H9 (cell line): ENCODE data around the gene CYP8B1. TPM values are rescaled to one million over a fixed set of nuclear protein-coding genes. Genes with fewer than 3 reads are reported as not detected.

Experiments used
- DNase-seq: peaks from one replicate; pipeline ENCODE4 v3.0.0-alpha.2; 2017
- H2AFZ ChIP-seq: one replicate; pipeline ENCODE4 v1.6.1; 2013; ENCODE audit warnings: mild to moderate bottlenecking, low read length, control low read depth, moderate library complexity
- H2AK5ac ChIP-seq: 2 replicates; pipeline ENCODE4 v1.6.1; 2013; ENCODE audit warnings: low read length, control low read depth, mixed read lengths; ENCODE audit not compliant: insufficient read length
- H2BK120ac ChIP-seq: one replicate; pipeline ENCODE4 v1.6.1; 2013; ENCODE audit warnings: low read depth, mild to moderate bottlenecking, low read length, control low read depth, inconsistent platforms; ENCODE audit not compliant: poor library complexity, severe bottlenecking
- H2BK12ac ChIP-seq: 2 replicates; pipeline ENCODE4 v1.6.1; 2013; ENCODE audit warnings: low read length, control low read depth, mixed read lengths, low read depth; ENCODE audit not compliant: insufficient read length
- H2BK15ac ChIP-seq: 2 replicates; pipeline ENCODE4 v1.6.1; 2013; ENCODE audit warnings: low read depth, low read length, control low read depth
- H2BK20ac ChIP-seq: one replicate; pipeline ENCODE4 v1.6.1; 2013; ENCODE audit warnings: low read depth, mild to moderate bottlenecking, low read length, control low read depth, inconsistent platforms; ENCODE audit not compliant: poor library complexity, severe bottlenecking
- H2BK5ac ChIP-seq: 2 replicates; pipeline ENCODE4 v1.6.1; 2013; ENCODE audit warnings: low read length, control low read depth, mixed read lengths; ENCODE audit not compliant: insufficient read length
- H3K14ac ChIP-seq: 2 replicates; pipeline ENCODE4 v1.6.1; 2013; ENCODE audit warnings: low read length, control low read depth; ENCODE audit not compliant: insufficient read depth
- H3K18ac ChIP-seq: 2 replicates; pipeline ENCODE4 v1.6.1; 2013; ENCODE audit warnings: low read depth, mild to moderate bottlenecking, mixed read lengths, low read length, control low read depth; ENCODE audit not compliant: insufficient read length
- H3K23ac ChIP-seq: 2 replicates; pipeline ENCODE4 v1.6.1; 2013; ENCODE audit warnings: low read length, control low read depth, mixed read lengths, low read depth; ENCODE audit not compliant: insufficient read length
- H3K23me2 ChIP-seq: 2 replicates; pipeline ENCODE4 v1.6.1; 2013; ENCODE audit warnings: low read depth, mild to moderate bottlenecking, mixed read lengths, low read length, control low read depth; ENCODE audit not compliant: insufficient read length, poor library complexity, severe bottlenecking
- H3K27ac ChIP-seq: 2 replicates; pipeline ENCODE4 v1.5.1; 2013; ENCODE audit warnings: low read length, control low read depth, mixed read lengths, low read depth; ENCODE audit not compliant: insufficient read length
- H3K27me3 ChIP-seq: 2 replicates; pipeline ENCODE4 v1.6.1; 2013; ENCODE audit warnings: low read length, control low read depth, inconsistent platforms; ENCODE audit not compliant: insufficient read depth
- H3K4ac ChIP-seq: 2 replicates; pipeline ENCODE4 v1.6.1; 2013; ENCODE audit warnings: low read depth, mild to moderate bottlenecking, control low read depth, inconsistent platforms, low read length, moderate library complexity
- H3K4me1 ChIP-seq: 2 replicates; pipeline ENCODE4 v1.6.1; 2013; ENCODE audit warnings: low read length, control low read depth, inconsistent platforms; ENCODE audit not compliant: insufficient read depth
- H3K4me2 ChIP-seq: 2 replicates; pipeline ENCODE4 v1.6.1; 2013; ENCODE audit warnings: low read length, control low read depth, mixed read lengths; ENCODE audit not compliant: insufficient read length, insufficient read depth
- H3K56ac ChIP-seq: 2 replicates; pipeline ENCODE4 v1.6.1; 2013; ENCODE audit warnings: low read depth, mild to moderate bottlenecking, mixed read lengths, low read length, control low read depth; ENCODE audit not compliant: insufficient read length
- H3K79me1 ChIP-seq: 2 replicates; pipeline ENCODE4 v1.6.1; 2013; ENCODE audit warnings: low read depth, mild to moderate bottlenecking, moderate library complexity, low read length, control low read depth, inconsistent platforms; ENCODE audit not compliant: insufficient read depth, poor library complexity, severe bottlenecking
- H3K79me2 ChIP-seq: 2 replicates; pipeline ENCODE4 v1.6.1; 2013; ENCODE audit warnings: low read length, control low read depth, inconsistent platforms; ENCODE audit not compliant: insufficient read depth
- H3K9ac ChIP-seq: 2 replicates; pipeline ENCODE4 v1.6.1; 2013; ENCODE audit warnings: low read length, control low read depth, mixed read lengths; ENCODE audit not compliant: insufficient read length; ENCODE audit errors: extremely low read depth
- H3K9me3 ChIP-seq: one replicate; pipeline ENCODE4 v1.6.1; 2013; ENCODE audit warnings: low read depth, low read length, inconsistent platforms; ENCODE audit not compliant: control insufficient read depth
- H3T11ph ChIP-seq: one replicate; pipeline ENCODE4 v1.6.1; 2013; ENCODE audit warnings: mild to moderate bottlenecking, low read length, control low read depth, inconsistent platforms
- H4K20me1 ChIP-seq: one replicate; pipeline ENCODE4 v1.6.1; 2013; ENCODE audit not compliant: control insufficient read depth, insufficient read length, insufficient read depth
- H4K5ac ChIP-seq: 2 replicates; pipeline ENCODE4 v1.6.1; 2013; ENCODE audit warnings: low read depth, mild to moderate bottlenecking, mixed read lengths, low read length, control low read depth; ENCODE audit not compliant: insufficient read length
- H4K8ac ChIP-seq: replicated peaks from 2 replicates; pipeline ENCODE4 v1.6.1; 2013; ENCODE audit warnings: low read length, control low read depth, mixed read lengths, low read depth; ENCODE audit not compliant: insufficient read length
- H4K91ac ChIP-seq: 2 replicates; pipeline ENCODE4 v1.6.1; 2013; ENCODE audit warnings: low read depth, mild to moderate bottlenecking, moderate library complexity, mixed read lengths, low read length, control low read depth; ENCODE audit not compliant: insufficient read length
- H3K27ac Mint-ChIP-seq, 3 experiments: 2 replicates in 2 of 3; 3 replicates in 1 of 3; pipeline ENCODE4 v1.8.0; 2020 to 2021; ENCODE audit warnings: mixed read lengths in 3 of 3, mild to moderate bottlenecking in 1 of 3, moderate library complexity in 1 of 3
- H3K27me3 Mint-ChIP-seq: 2 replicates; pipeline ENCODE4 v1.8.0; 2021; ENCODE audit warnings: low read depth, mild to moderate bottlenecking, moderate library complexity, mixed read lengths
- H3K36me3 Mint-ChIP-seq, 3 experiments: 2 replicates in 2 of 3; 3 replicates in 1 of 3; pipeline ENCODE4 v1.8.0; 2020 to 2021; ENCODE audit warnings: low read depth in 3 of 3, mixed read lengths in 3 of 3; ENCODE audit not compliant: insufficient read depth in 1 of 3
- H3K4me1 Mint-ChIP-seq, 2 experiments: 2 replicates each; pipeline ENCODE4 v1.8.0; 2020; ENCODE audit warnings: mixed read lengths in 2 of 2
- H3K4me3 Mint-ChIP-seq, 2 experiments: 2 replicates in 1 of 2; 3 replicates in 1 of 2; pipeline ENCODE4 v1.8.0; 2020 to 2021; ENCODE audit warnings: mild to moderate bottlenecking in 2 of 2, mixed read lengths in 2 of 2, moderate library complexity in 1 of 2
- H3K9me3 Mint-ChIP-seq, 2 experiments: 2 replicates in 1 of 2; 3 replicates in 1 of 2; pipeline ENCODE4 v1.8.0; 2020; ENCODE audit warnings: mild to moderate bottlenecking in 2 of 2, mixed read lengths in 2 of 2, moderate library complexity in 1 of 2
- CTCF ChIP-seq: fragments of 200-600 bp; sonication (generic); conservative IDR thresholded peaks from 3 replicates; pipeline ENCODE4 v1.8.0; 2021; ENCODE audit warnings: antibody characterized with exemption, mild to moderate bottlenecking
- total RNA-seq: library from RNA; stranded (reverse); gene quantifications from 2 replicates; pipeline ENCODE4 v1.2.1, GENCODE V29; 2021

The CYP8B1 gene
- total RNA-seq, 1 experiment from 2014 or later, result not detected

GRCh38 chr3:42826141-42826540 is 49.5 kb downstream of the CYP8B1 start:
- no peaks in the 10 kb centered on the region for H3K36me3 Mint-ChIP-seq
- H3K18ac ChIP-seq, result no peak overlapping the region
- no peaks in the 10 kb centered on the region; a peak in 1 of 5 replicates for H3K9me3 Mint-ChIP-seq
- H3K9ac ChIP-seq, result no peak overlapping the region
- no peak overlapping the region for H3K4me2 ChIP-seq
- H4K91ac ChIP-seq, result no peak overlapping the region
- no peak overlapping the region for H3K14ac ChIP-seq
- DNase-seq, result no peak
- no peaks in the 10 kb centered on the region for H3K27me3 Mint-ChIP-seq
- no peak overlapping the region for H3K23ac ChIP-seq
- H4K20me1 ChIP-seq, result no peaks in the 10 kb centered on the region
- H3K27ac ChIP-seq, result no peak overlapping the region
- H3K27ac Mint-ChIP-seq, result no peak overlapping the region
- H3K79me1 ChIP-seq, result no peaks in the 10 kb centered on the region
- H2BK15ac ChIP-seq, result no peak overlapping the region
- H3K4me1 Mint-ChIP-seq, result peaks cover 10 to 18% of the 10 kb centered on the region in 2 experiments
- no peak overlapping the region for H3K4ac ChIP-seq
- no peaks in the 10 kb centered on the region for H3K9me3 ChIP-seq
- H3K23me2 ChIP-seq, result no peaks in the 10 kb centered on the region
- no peak overlapping the region for H2AK5ac ChIP-seq
- no peak overlapping the region for H2BK120ac ChIP-seq
- H2BK12ac ChIP-seq, result no peak overlapping the region
- TF ChIP-seq CTCF, result no peak
- no peak overlapping the region for H2AFZ ChIP-seq
- H3K4me3 Mint-ChIP-seq, result no peak overlapping the region
- no peak overlapping the region for H3K56ac ChIP-seq
- H3K4me1 ChIP-seq, result no peaks in the 10 kb centered on the region
- H3T11ph ChIP-seq, result no peak overlapping the region
- no peak overlapping the region for H2BK20ac ChIP-seq
- H4K5ac ChIP-seq, result no peak overlapping the region
- no peaks in the 10 kb centered on the region for H3K79me2 ChIP-seq
- H4K8ac ChIP-seq, result no peak overlapping the region
- no peak overlapping the region for H2BK5ac ChIP-seq
- H3K27me3 ChIP-seq, result no peaks in the 10 kb centered on the region
